ENCODE measurements around the gene RPTOR.

Gene RPTOR

GRCh38 chr17:80838311-80839025, 293.8 kb downstream of the RPTOR start:
- H3K36me3 ChIP-seq (replicated peaks; ENCODE audit: low read depth, low read length): no peaks in the 10 kb centered on the region
- H3K4me2 ChIP-seq (ENCODE audit: low read length): no peak overlapping the region
- no peak overlapping the region for H3K27ac ChIP-seq (ENCODE audit: low read length)
- peaks cover 29% of the 10 kb centered on the region for H3K4me1 ChIP-seq (ENCODE audit: low read length)
- no peaks in the 10 kb centered on the region for H3K27me3 ChIP-seq (ENCODE audit: low read depth, low read length)
- H3K79me2 ChIP-seq (ENCODE audit: low read length): no peaks in the 10 kb centered on the region
- H2AFZ ChIP-seq (ENCODE audit: low read depth, low read length): no peak overlapping the region
- no peaks in the 10 kb centered on the region for H4K20me1 ChIP-seq (ENCODE audit: insufficient read depth, low read length)
- no peak overlapping the region for H3K4me3 ChIP-seq (ENCODE audit: low read length)
- no peak for TF ChIP-seq EZH2phosphoT487 (IDR thresholded peaks at IDR 0.05; ENCODE audit: low read depth)
- TF ChIP-seq CTCF (IDR thresholded peaks at IDR 0.05; ENCODE audit: low read depth, low read length): no peak
- H3K9ac ChIP-seq (ENCODE audit: low read length): no peak overlapping the region
- H3K9me3 ChIP-seq (ENCODE audit: insufficient read depth, low read length): no peaks in the 10 kb centered on the region

- Histone ChIP-seq H3K27ac (ENCODE audit: low read length) (no peak overlapping the region), H3K36me3 (replicated peaks; ENCODE audit: low read depth, low read length) (no peaks in the 10 kb centered on the region), H3K4me1 (ENCODE audit: low read length) (peaks cover 24% of the 10 kb centered on the region), H3K9ac (ENCODE audit: low read length) (no peak overlapping the region), H3K27me3 (ENCODE audit: low read depth, low read length) (no peaks in the 10 kb centered on the region), H3K9me3 (ENCODE audit: insufficient read depth, low read length) (no peaks in the 10 kb centered on the region), H3K4me2 (ENCODE audit: low read length) (no peak overlapping the region), H4K20me1 (ENCODE audit: insufficient read depth, low read length) (no peaks in the 10 kb centered on the region), H3K79me2 (ENCODE audit: low read length) (no peaks in the 10 kb centered on the region), H3K4me3 (ENCODE audit: low read length) (no peak overlapping the region), H2AFZ (ENCODE audit: low read depth, low read length) (no peak overlapping the region)
- TF ChIP-seq CTCF (IDR thresholded peaks at IDR 0.05; ENCODE audit: low read depth, low read length) (no peak), EZH2phosphoT487 (IDR thresholded peaks at IDR 0.05; ENCODE audit: low read depth) (no peak)
These were observed 294.3 kb downstream of the RPTOR start for GRCh38 chr17:80839026-80839345.

- no peaks in the 10 kb centered on the region for H4K20me1 ChIP-seq (ENCODE audit: insufficient read depth, low read length)
- H3K9me3 ChIP-seq (ENCODE audit: insufficient read depth, low read length): no peaks in the 10 kb centered on the region
- H3K4me1 ChIP-seq (ENCODE audit: low read length): peaks cover 22% of the 10 kb centered on the region
- H3K27ac ChIP-seq (ENCODE audit: low read length): no peak overlapping the region
- H3K79me2 ChIP-seq (ENCODE audit: low read length): no peaks in the 10 kb centered on the region
- TF ChIP-seq CTCF (IDR thresholded peaks at IDR 0.05; ENCODE audit: low read depth, low read length) (no peak), EZH2phosphoT487 (IDR thresholded peaks at IDR 0.05; ENCODE audit: low read depth) (no peak)
- no peaks in the 10 kb centered on the region for H3K36me3 ChIP-seq (replicated peaks; ENCODE audit: low read depth, low read length)
- H3K27me3 ChIP-seq (ENCODE audit: low read depth, low read length): no peaks in the 10 kb centered on the region
- H3K9ac ChIP-seq (ENCODE audit: low read length): no peak overlapping the region
- H2AFZ ChIP-seq (ENCODE audit: low read depth, low read length): no peak overlapping the region
- H3K4me3 ChIP-seq (ENCODE audit: low read length): no peak overlapping the region
- H3K4me2 ChIP-seq (ENCODE audit: low read length): no peak overlapping the region
These were observed 294.9 kb downstream of the RPTOR start for GRCh38 chr17:80839511-80839941.

DNA sequence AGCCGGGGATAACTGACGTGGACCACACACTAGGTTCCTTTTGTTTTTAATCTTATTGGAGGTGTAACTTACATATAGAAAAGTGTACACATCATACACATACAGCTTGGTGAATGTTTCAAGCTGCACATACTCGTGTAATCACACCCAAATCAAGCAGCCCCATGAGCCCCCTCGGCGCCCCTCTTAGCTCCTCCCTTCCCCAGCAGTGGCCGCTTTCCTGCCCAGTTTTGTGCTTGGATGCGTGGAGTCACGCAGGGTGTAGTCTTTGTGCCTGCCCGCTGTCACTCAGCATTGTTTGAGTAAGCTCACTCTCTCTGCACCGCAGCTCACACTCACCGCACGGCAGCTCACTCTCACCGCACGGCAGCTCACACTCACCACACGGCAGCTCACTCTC, 295.3 kb downstream of the RPTOR start:
- Histone ChIP-seq H3K4me3 (ENCODE audit: low read length) (no peak overlapping the region), H3K4me2 (ENCODE audit: low read length) (no peak overlapping the region), H3K9ac (ENCODE audit: low read length) (no peak overlapping the region), H3K79me2 (ENCODE audit: low read length) (no peaks in the 10 kb centered on the region), H3K9me3 (ENCODE audit: insufficient read depth, low read length) (no peaks in the 10 kb centered on the region), H3K27me3 (ENCODE audit: low read depth, low read length) (no peaks in the 10 kb centered on the region), H2AFZ (ENCODE audit: low read depth, low read length) (no peak overlapping the region), H4K20me1 (ENCODE audit: insufficient read depth, low read length) (no peaks in the 10 kb centered on the region), H3K4me1 (ENCODE audit: low read length) (peaks cover 24% of the 10 kb centered on the region), H3K27ac (ENCODE audit: low read length) (no peak overlapping the region), H3K36me3 (replicated peaks; ENCODE audit: low read depth, low read length) (no peaks in the 10 kb centered on the region)
- TF ChIP-seq EZH2phosphoT487 (IDR thresholded peaks at IDR 0.05; ENCODE audit: low read depth) (no peak), CTCF (IDR thresholded peaks at IDR 0.05; ENCODE audit: low read depth, low read length) (no peak)
